Measurements from ENCODE around the gene PDE4B. TPM values are rescaled to one million over a fixed set of nuclear protein-coding genes. Genes with fewer than 3 reads are reported as not detected.

Gene PDE4B
- total RNA-seq, 1 donor from 2014 or later = 1.2 TPM

- no peak overlapping the region for H3K27ac ChIP-seq
- H2AFZ ChIP-seq (replicated peaks) = no peak overlapping the region
- no peak overlapping the region for H3K4me2 ChIP-seq
- no peaks in the 10 kb centered on the region for H3K4me1 ChIP-seq
- no peak for TF ChIP-seq EZH2phosphoT487 (IDR thresholded peaks at IDR 0.05)
- TF ChIP-seq, protein P1, sequence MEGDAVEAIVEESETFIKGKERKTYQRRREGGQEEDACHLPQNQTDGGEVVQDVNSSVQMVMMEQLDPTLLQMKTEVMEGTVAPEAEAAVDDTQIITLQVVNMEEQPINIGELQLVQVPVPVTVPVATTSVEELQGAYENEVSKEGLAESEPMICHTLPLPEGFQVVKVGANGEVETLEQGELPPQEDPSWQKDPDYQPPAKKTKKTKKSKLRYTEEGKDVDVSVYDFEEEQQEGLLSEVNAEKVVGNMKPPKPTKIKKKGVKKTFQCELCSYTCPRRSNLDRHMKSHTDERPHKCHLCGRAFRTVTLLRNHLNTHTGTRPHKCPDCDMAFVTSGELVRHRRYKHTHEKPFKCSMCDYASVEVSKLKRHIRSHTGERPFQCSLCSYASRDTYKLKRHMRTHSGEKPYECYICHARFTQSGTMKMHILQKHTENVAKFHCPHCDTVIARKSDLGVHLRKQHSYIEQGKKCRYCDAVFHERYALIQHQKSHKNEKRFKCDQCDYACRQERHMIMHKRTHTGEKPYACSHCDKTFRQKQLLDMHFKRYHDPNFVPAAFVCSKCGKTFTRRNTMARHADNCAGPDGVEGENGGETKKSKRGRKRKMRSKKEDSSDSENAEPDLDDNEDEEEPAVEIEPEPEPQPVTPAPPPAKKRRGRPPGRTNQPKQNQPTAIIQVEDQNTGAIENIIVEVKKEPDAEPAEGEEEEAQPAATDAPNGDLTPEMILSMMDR (IDR thresholded peaks at IDR 0.05) = no peak
- no peak for TF ChIP-seq EZH2 (IDR thresholded peaks at IDR 0.05)
- H3F3A ChIP-seq (ENCODE audit: low read depth) = no peaks in the 10 kb centered on the region
- H3K9me3 ChIP-seq (ENCODE audit: low read depth) = no peaks in the 10 kb centered on the region
- Mint-ChIP-seq H3K36me3 (peaks cover 48% of the 10 kb centered on the region), H3K4me1 (peaks cover 2% of the 10 kb centered on the region), H3K9me3 (no peaks in the 10 kb centered on the region), H3K4me3 (no peak overlapping the region), H3K27me3 (ENCODE audit: insufficient read depth, low read depth) (peaks cover 2% of the 10 kb centered on the region), H3K27ac (peak overlapping the region; percentile 2)
- H3K36me3 ChIP-seq = no peaks in the 10 kb centered on the region
- H4K20me1 ChIP-seq (ENCODE audit: low read depth) = no peaks in the 10 kb centered on the region
- DNase-seq (ENCODE audit: low spot score) = no peak
- no peak overlapping the region for H3K4me3 ChIP-seq
- H3K9ac ChIP-seq = no peak overlapping the region
- no peaks in the 10 kb centered on the region for H3K27me3 ChIP-seq
- no peaks in the 10 kb centered on the region for H3K79me2 ChIP-seq (ENCODE audit: low read depth)
Observed at GRCh38 chr1:66370462-66370971, 577.8 kb downstream of the PDE4B start.

- no peaks in the 10 kb centered on the region for H3K79me2 ChIP-seq (ENCODE audit: low read depth)
- no peaks in the 10 kb centered on the region for H3K36me3 ChIP-seq
- H4K20me1 ChIP-seq (ENCODE audit: low read depth) = no peaks in the 10 kb centered on the region
- H3K27me3 Mint-ChIP-seq (ENCODE audit: insufficient read depth, low read depth) = peaks cover 2% of the 10 kb centered on the region
- peaks cover 2% of the 10 kb centered on the region for H3K4me1 Mint-ChIP-seq
- H3K4me1 ChIP-seq = no peaks in the 10 kb centered on the region
- H3K27ac ChIP-seq = no peak overlapping the region
- H3K9me3 Mint-ChIP-seq = no peaks in the 10 kb centered on the region
- no peak overlapping the region for H2AFZ ChIP-seq (replicated peaks)
- H3F3A ChIP-seq (ENCODE audit: low read depth) = no peaks in the 10 kb centered on the region
- H3K4me3 Mint-ChIP-seq = no peak overlapping the region
- peaks cover 43% of the 10 kb centered on the region for H3K36me3 Mint-ChIP-seq
- H3K9ac ChIP-seq = no peak overlapping the region
- H3K27ac Mint-ChIP-seq = no peak overlapping the region
- DNase-seq (ENCODE audit: low spot score) = no peak
- H3K4me3 ChIP-seq = no peak overlapping the region
- no peaks in the 10 kb centered on the region for H3K27me3 ChIP-seq
- H3K4me2 ChIP-seq = no peak overlapping the region
- H3K9me3 ChIP-seq (ENCODE audit: low read depth) = no peaks in the 10 kb centered on the region
- TF ChIP-seq EZH2phosphoT487 (IDR thresholded peaks at IDR 0.05) = no peak
- TF ChIP-seq, protein P1 (IDR thresholded peaks at IDR 0.05) = no peak
- no peak for TF ChIP-seq EZH2 (IDR thresholded peaks at IDR 0.05)
Observed at GRCh38 chr1:66371233-66372005, 578.7 kb downstream of the PDE4B start.

GRCh38 chr1:66372522-66373101, 579.9 kb downstream of the PDE4B start:
- H3K79me2 ChIP-seq (ENCODE audit: low read depth) = no peaks in the 10 kb centered on the region

More at GRCh38 chr1:66372522-66373101, 579.9 kb downstream of the PDE4B start:
- no peak overlapping the region for H3K4me2 ChIP-seq
- H3K4me1 ChIP-seq = no peaks in the 10 kb centered on the region
- DNase-seq (ENCODE audit: low spot score) = no peak
- Mint-ChIP-seq H3K4me1 (peaks cover 2% of the 10 kb centered on the region), H3K27me3 (ENCODE audit: insufficient read depth, low read depth) (peaks cover 2% of the 10 kb centered on the region), H3K9me3 (no peaks in the 10 kb centered on the region), H3K36me3 (peaks cover 40% of the 10 kb centered on the region), H3K27ac (no peak overlapping the region), H3K4me3 (no peak overlapping the region)
- H3K9ac ChIP-seq = no peak overlapping the region
- no peaks in the 10 kb centered on the region for H3K36me3 ChIP-seq
- no peaks in the 10 kb centered on the region for H3F3A ChIP-seq (ENCODE audit: low read depth)
- H3K9me3 ChIP-seq (ENCODE audit: low read depth) = no peaks in the 10 kb centered on the region
- TF ChIP-seq EZH2phosphoT487 (IDR thresholded peaks at IDR 0.05) (no peak), EZH2 (IDR thresholded peaks at IDR 0.05) (no peak)
- TF ChIP-seq, protein P1 (IDR thresholded peaks at IDR 0.05) = no peak
- H3K27me3 ChIP-seq = no peaks in the 10 kb centered on the region
- no peak overlapping the region for H3K4me3 ChIP-seq
- no peak overlapping the region for H3K27ac ChIP-seq
- H2AFZ ChIP-seq (replicated peaks) = no peak overlapping the region
- no peaks in the 10 kb centered on the region for H4K20me1 ChIP-seq (ENCODE audit: low read depth)
